Heart left ventricle (tissue), 16 donors: ENCODE data around the gene RNU5D-1. TPM values are rescaled to one million over a fixed set of nuclear protein-coding genes. Genes with fewer than 3 reads are reported as not detected.

Experiments
- ATAC-seq, 4 donors: fragments of 200-7000 bp; cut with Tn5 transposase; one replicate each; pipeline ENCODE4 v1.9.1; 2020 to 2022; ENCODE audit warnings: moderate library complexity in 4 of 4, mild to moderate bottlenecking in 3 of 4, moderate number of reproducible peaks in 1 of 4
- DNase-seq, 5 donors: peaks; one replicate each; pipeline ENCODE4 v3.0.0-alpha.2; 2020
- H3K27ac ChIP-seq, 12 donors: fragments of 200-600 bp; sonication (generic) in 4 of 12; one replicate each; pipeline versions ENCODE4 v1.5.0 to v1.8.0; 2016 to 2022; ENCODE audit warnings: mild to moderate bottlenecking in 2 of 12
- H3K27me3 ChIP-seq, 9 donors: fragments of 200-600 bp; sonication (generic) in 2 of 9; one replicate each; pipeline versions ENCODE4 v1.5.1 to v1.8.0; 2016 to 2022; ENCODE audit warnings: mild to moderate bottlenecking in 3 of 9
- H3K36me3 ChIP-seq, 9 donors: fragments of 200-600 bp; sonication (generic) in 2 of 9; one replicate each; pipeline versions ENCODE4 v1.5.0 to v1.8.0; 2018 to 2022; ENCODE audit warnings: mild to moderate bottlenecking in 2 of 9
- H3K4me1 ChIP-seq, 12 donors: fragments of 200-600 bp; sonication (generic) in 4 of 12; one replicate each; pipeline versions ENCODE4 v1.5.0 to v1.8.0; 2016 to 2022; ENCODE audit warnings: mild to moderate bottlenecking in 3 of 12
- H3K4me3 ChIP-seq, 12 donors: fragments of 200-600 bp; sonication (generic) in 4 of 12; one replicate each; pipeline versions ENCODE4 v1.5.0 to v1.8.0; 2017 to 2022; ENCODE audit warnings: mild to moderate bottlenecking in 9 of 12, moderate library complexity in 4 of 12
- H3K9me3 ChIP-seq, 12 donors: fragments of 200-600 bp; sonication (generic) in 4 of 12; one replicate each; pipeline versions ENCODE4 v1.5.0 to v1.8.0; 2016 to 2022; ENCODE audit warnings: mild to moderate bottlenecking in 1 of 12
- CTCF ChIP-seq, 12 donors: fragments of 200-600 bp; sonication (generic) in 4 of 12; IDR thresholded peaks; one replicate each; pipeline versions ENCODE4 v1.5.0 to v1.8.0; 2018 to 2022; ENCODE audit warnings: antibody characterized with exemption in 12 of 12, mild to moderate bottlenecking in 5 of 12
- POLR2A ChIP-seq, 2 donors: fragments of 450-650 bp; IDR thresholded peaks; one replicate each; pipeline ENCODE4 v1.6.1; 2017; ENCODE audit warnings: antibody characterized with exemption in 2 of 2, mild to moderate bottlenecking in 2 of 2, moderate library complexity in 2 of 2
- WGBS, 4 donors: extraction: QIAGEN DNeasy Blood & Tissue Kit in 2 of 4; methylation state at CpG; one replicate each; pipeline versions ENCODE4 v1.1.5 to v1.1.7; 2013 to 2018; 5-methylcytosine and 5-hydroxymethylcytosine counted together
- intact Hi-C, 10 donors: fragments of 100-400 bp; cut with DNase I; formaldehyde crosslinking; loops; one replicate each; pipeline versions ENCODE4 v1.11.1 to v1.14.2; 2022
- long read RNA-seq, 3 donors: library from polyadenylated mRNA; unstranded; transcript quantifications; one replicate each; pipeline ENCODE4 v2.0.0, GENCODE V29; 2020 to 2021
- polyA plus RNA-seq, 2 donors: library from polyadenylated mRNA; stranded (reverse); fragments of 200-250 nt; gene quantifications; one replicate each; pipeline ENCODE4 v1.2.3, GENCODE V29; 2013
- total RNA-seq, 9 donors: library from RNA; depleted of rRNA in 2 of 9; stranded (reverse); fragments of >200 nt in 2 of 9; fragmentation: NEBNext Ultra II Directional in 3 of 9; extraction: Animal tissue kit (Norgen Biotek cat#: 25700) in 3 of 9; gene quantifications; one replicate each; pipeline versions ENCODE4 v1.1.0 to v1.2.4, GENCODE V29; 2016 to 2023
- donor health status: ischemic (EF 13 %, LVEDD 7.1; RV severe dilation, severe dysfunction).
- donor health status: healthy with polysubstance abuse.
- donor health status: DM: no; HTN: yes; CAD: no.
- donor health status: DM: no; HTN: no; CAD: no.
- donor health status: ischemic (EF 25% LVEDD 6.9; RV normal size, moderate dysfunction).
- donor health status: ischemic (EF 25% LVEDD 5.7; RV mildly dilated, moderate dysfunction).
- donor health status: healthy.
- donor health status: DM: yes; HTN: yes; CAD: no.
- donor health status: ischemic (EF 35%, LVEDD 5.7; RV mildly dilated, moderate dysfunction).
- donor health status: nonischemic (EF 11% LVEDD 7.7; RV severe dilation, severe dysfunction).
- donor health status: DM: yes; HTN: yes; CAD: no.
- donor health status: PGD.
- donor health status: ischemic (EF 29% LVEDD 5.4; RV normal size, mild dysfunction).
- donor health status: nonischemic (EF 23%, LVEDD 6.1; RV moderate dilation, normal function).

RNU5D-1 gene
- not detected for total RNA-seq
- not detected for polyA plus RNA-seq
- long read RNA-seq, donor 1 = 0 reads
- long read RNA-seq, donor 2 = 0 reads
- long read RNA-seq, donor 3 = 0 reads

GRCh38 chr1:44730741-44731512 lies at the start of gene RNU5D-1:
RNU5D-1 (minus strand) TSS chr1:44731170.
- H3K27ac ChIP-seq = peak within 1 kb of the TSS; percentile 70 to 96 (median 84)
- H3K27me3 ChIP-seq = no peaks in the 10 kb centered on the region
- DNase-seq (peak; percentile 90 to 94 (median 93)), ATAC-seq (peak; percentile 84 to 91 (median 87))
- peaks cover 0 to 30% (median 9%) of the 10 kb centered on the region in 12 donors for H3K4me1 ChIP-seq
- TF ChIP-seq POLR2A (IDR thresholded peaks at IDR 0.05) = peak in 1 of 2 donors; percentile 58
- peak; percentile 74 to 91 (median 82) for TF ChIP-seq CTCF (IDR thresholded peaks at IDR 0.05)
- intact Hi-C loops = loop anchor here in 7 of 10 donors (1.0 to 10.0 kb wide), 12 partner anchors 8 to 774 kb away; partner anchors contain the start of genes HECTD3 (in 2 of the 7), RPS8 (in 2 of the 7), UROD (in 2 of the 7) and ARMH1 (in 1 of the 7)
- H3K36me3 ChIP-seq = no peaks in the 10 kb centered on the region
- H3K4me3 ChIP-seq = peak within 1 kb of the TSS in 9 of 12 donors; percentile 17 to 48 (median 32)
- 2 to 4% (median 3%) methylated on average over 19 of the region's 19 CpGs for WGBS, 4 donors
- H3K9me3 ChIP-seq = no peaks in the 10 kb centered on the region

- TF ChIP-seq POLR2A (IDR thresholded peaks at IDR 0.05) = no peak
- TF ChIP-seq CTCF (IDR thresholded peaks at IDR 0.05) = no peak
- DNase-seq (peak in 1 of 5 donors; percentile 15), ATAC-seq (no peak)
- Histone ChIP-seq H3K4me1 (peaks cover 2 to 53% (median 36%) of the 10 kb centered on the region in 12 donors), H3K27me3 (no peaks in the 10 kb centered on the region), H3K9me3 (no peaks in the 10 kb centered on the region), H3K27ac (no peak overlapping the region), H3K4me3 (no peak overlapping the region), H3K36me3 (peaks cover 0 to 59% (median 51%) of the 10 kb centered on the region in 9 donors)
- WGBS, 4 donors = 92 to 96% (median 95%) methylated on average over 13 to 14 of the region's 14 CpGs
- intact Hi-C loops = loop anchor here in 4 of 10 donors (10.0 kb wide), 4 partner anchors 46 to 524 kb away; partner anchors contain the start of genes EIF2B3 (in 1 of the 4), KIF2C (in 1 of the 4) and RNU5D-1 (in 1 of the 4)
Measured at GRCh38 chr1:44780583-44781121, 49.7 kb upstream of the RNU5D-1 start.

- Histone ChIP-seq H3K27ac (no peak overlapping the region), H3K27me3 (no peaks in the 10 kb centered on the region), H3K4me3 (no peak overlapping the region), H3K4me1 (peaks cover 2 to 44% (median 29%) of the 10 kb centered on the region in 12 donors), H3K36me3 (peaks cover 0 to 59% (median 51%) of the 10 kb centered on the region in 9 donors), H3K9me3 (no peaks in the 10 kb centered on the region)
- intact Hi-C loops = loop anchor here in 3 of 10 donors (5.0 to 10.0 kb wide), 3 partner anchors 42 to 526 kb away; partner anchors contain the start of genes KIF2C (in 1 of the 3) and RNU5D-1 (in 1 of the 3)
- ATAC-seq = no peak
- no peak for TF ChIP-seq POLR2A (IDR thresholded peaks at IDR 0.05)
- no peak for TF ChIP-seq CTCF (IDR thresholded peaks at IDR 0.05)
- DNase-seq = no peak
- 92 to 94% (median 92%) methylated on average over 6 of the region's 6 CpGs for WGBS, 4 donors
Measured at GRCh38 chr1:44778705-44779576, 48.0 kb upstream of the RNU5D-1 start.
